Activated CD4-positive, alpha-beta T cell treated with anti-CD3 and anti-CD28 coated beads, Interleukin-2, amount 50 U/mL, for 16 hours (primary cell): ENCODE results near the gene SPAG16.

Experiments
- DNase-seq: peaks from one replicate; pipeline ENCODE4 v3.0.0-alpha.2; 2020

SPAG16 gene

DNA sequence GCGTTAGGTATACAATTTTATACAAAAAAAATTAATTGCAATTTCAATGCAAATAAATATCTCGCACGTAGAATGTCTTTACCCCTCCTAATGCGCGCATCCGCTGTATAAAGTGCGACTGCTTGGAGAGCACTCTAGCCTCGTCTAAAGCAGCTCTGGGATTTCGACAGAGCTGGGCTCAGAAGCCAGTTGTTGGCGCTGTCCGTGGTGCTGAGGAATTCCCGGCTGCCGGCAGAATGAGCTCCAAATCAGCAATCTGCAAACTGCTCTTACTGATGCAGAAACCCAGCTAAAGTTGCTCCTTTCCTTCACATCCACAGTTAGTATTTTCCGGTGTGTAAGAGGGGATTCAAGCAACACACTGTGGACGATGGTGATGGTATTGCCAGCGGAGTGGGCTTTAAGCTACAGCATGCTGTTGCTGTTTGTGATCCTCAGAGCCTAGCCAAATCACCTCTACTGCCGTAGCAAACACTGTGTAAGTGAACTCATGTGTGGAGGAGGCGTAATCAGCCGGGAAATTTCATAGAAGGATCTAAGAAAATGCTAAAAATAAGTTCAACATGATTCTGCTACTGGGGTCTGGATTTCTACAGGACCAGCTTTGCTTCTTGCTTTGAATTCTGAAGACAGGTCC lies 1126.8 kb downstream of the SPAG16 start, which contains the start of gene VWC2L:
Gene VWC2L (plus strand): TSS at position 137 of the 637 bp plus-strand sequence. CDS start 3,140 bp downstream, outside the sequence.
- peak; percentile 11 for DNase-seq

DNA sequence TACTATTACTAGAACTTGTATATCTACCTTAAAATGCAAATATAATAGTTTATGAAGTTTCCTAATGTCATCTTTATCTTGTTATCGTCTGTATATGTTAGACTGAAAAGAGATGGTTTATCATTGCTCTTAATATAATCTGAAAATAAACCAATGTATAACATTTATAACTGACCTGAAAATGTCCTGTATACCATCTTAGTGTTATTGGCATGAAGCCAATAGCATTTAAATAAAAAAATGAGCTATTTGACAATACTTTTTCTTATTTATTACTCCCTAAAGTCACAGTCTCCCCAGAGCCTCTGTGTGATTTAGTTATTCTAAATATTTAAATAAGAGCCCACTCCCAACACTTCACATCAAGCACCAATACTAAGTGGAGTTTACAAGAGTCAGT lies 1128.4 kb downstream of the SPAG16 start:
- DNase-seq, result no peak

GRCh38 chr2:214436470-214436869 lies 1152.2 kb downstream of the SPAG16 start:
- DNase-seq, result no peak

GRCh38 chr2:214450118-214450894 lies 1166.0 kb downstream of the SPAG16 start:
- no peak for DNase-seq

GRCh38 chr2:214451516-214452275 lies 1167.4 kb downstream of the SPAG16 start:
- DNase-seq, result no peak
